ENCODE data around the gene APLF. TPM values are rescaled to one million over a fixed set of nuclear protein-coding genes. Genes with fewer than 3 reads are reported as not detected.
A peak's percentile ranks its signal among the peaks of the same experiment; 100 is the strongest.

Gene APLF
- total RNA-seq, 2 experiments from 2014 or later, result 6.1 to 7.6 TPM

DNA sequence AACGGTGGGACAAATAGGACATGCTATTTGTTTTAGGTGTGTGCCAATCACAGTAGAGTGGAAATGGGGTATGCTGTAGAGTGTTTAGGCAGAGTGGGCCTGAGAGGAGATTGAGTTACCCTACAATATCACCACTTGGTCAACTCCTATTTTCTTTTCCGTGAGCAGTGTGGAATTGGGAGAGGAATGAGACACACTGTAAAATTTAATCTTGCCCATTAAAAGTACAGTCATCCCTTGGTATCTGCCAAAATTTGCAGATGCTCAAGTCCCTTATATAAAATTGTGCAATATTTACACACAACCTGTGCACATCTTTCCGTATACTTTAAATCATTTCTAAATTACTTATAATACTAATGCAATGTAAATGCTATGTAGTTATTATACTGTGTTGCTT lies 12.7 kb upstream of the APLF start:
- Histone ChIP-seq H3K36me3 (ENCODE audit: insufficient read depth, low read length) (no peaks in the 10 kb centered on the region), H2AFZ (ENCODE audit: low read length) (peak overlapping the region; percentile 90; the same call in 1 of the 2 replicates), H3K4me3 (ENCODE audit: low read depth, low read length, poor library complexity, severe bottlenecking) (no peak overlapping the region), H3K9me2 (ENCODE audit: insufficient read depth, low read length) (no peaks in the 10 kb centered on the region), H4K20me1 (ENCODE audit: insufficient read depth, low read length) (no peaks in the 10 kb centered on the region), H3K79me2 (ENCODE audit: insufficient read depth, low read depth, low read length) (no peaks in the 10 kb centered on the region), H3K4me1 (ENCODE audit: insufficient read depth, low read length, poor library complexity, severe bottlenecking) (peaks cover 8% of the 10 kb centered on the region), H3K9me3 (ENCODE audit: low read length) (no peaks in the 10 kb centered on the region), H3K27ac (ENCODE audit: low read depth, low read length, poor library complexity, severe bottlenecking) (no peak overlapping the region), H3K4me2 (ENCODE audit: low read length) (no peak overlapping the region)
- no peak for DNase-seq (ENCODE audit: low spot score)
- CTCF ChIA-PET (ENCODE audit: unreplicated experiment), result no interaction called here
- intact Hi-C loops (cut with micrococcal nuclease; ENCODE audit: unreplicated experiment), result no loop called here
- no TSS peak for BruUV-seq (replicated peaks)
- no peak for TF ChIP-seq EZH2phosphoT487 (IDR thresholded peaks at IDR 0.05; ENCODE audit: borderline replicate concordance, low read depth, low read length)
- TF ChIP-seq, protein P1, sequence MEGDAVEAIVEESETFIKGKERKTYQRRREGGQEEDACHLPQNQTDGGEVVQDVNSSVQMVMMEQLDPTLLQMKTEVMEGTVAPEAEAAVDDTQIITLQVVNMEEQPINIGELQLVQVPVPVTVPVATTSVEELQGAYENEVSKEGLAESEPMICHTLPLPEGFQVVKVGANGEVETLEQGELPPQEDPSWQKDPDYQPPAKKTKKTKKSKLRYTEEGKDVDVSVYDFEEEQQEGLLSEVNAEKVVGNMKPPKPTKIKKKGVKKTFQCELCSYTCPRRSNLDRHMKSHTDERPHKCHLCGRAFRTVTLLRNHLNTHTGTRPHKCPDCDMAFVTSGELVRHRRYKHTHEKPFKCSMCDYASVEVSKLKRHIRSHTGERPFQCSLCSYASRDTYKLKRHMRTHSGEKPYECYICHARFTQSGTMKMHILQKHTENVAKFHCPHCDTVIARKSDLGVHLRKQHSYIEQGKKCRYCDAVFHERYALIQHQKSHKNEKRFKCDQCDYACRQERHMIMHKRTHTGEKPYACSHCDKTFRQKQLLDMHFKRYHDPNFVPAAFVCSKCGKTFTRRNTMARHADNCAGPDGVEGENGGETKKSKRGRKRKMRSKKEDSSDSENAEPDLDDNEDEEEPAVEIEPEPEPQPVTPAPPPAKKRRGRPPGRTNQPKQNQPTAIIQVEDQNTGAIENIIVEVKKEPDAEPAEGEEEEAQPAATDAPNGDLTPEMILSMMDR (conservative IDR thresholded peaks at IDR 0.05; ENCODE audit: low read length), result no peak
- POLR2A ChIA-PET, result no interaction called here

DNA sequence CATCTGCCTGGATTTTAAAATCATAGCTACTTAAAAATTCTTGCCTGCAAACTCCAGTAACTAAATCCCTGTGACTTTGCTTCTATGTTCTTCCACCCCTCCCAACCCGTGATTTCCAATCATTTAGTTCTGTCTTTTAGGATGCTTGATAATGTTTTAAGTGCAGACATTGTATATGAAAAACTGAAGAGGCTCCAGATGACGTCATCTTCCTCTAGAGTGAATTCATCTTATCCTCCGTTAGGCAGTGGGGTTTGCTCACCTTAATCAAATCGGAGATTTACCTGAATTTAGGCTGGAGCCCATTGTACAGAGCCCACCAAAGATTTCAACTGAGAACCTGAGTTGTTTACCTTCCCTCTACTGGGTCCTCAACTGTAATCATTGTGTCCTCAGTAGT lies 11.2 kb upstream of the APLF start:
- DNase-seq (ENCODE audit: low spot score), result no peak
- H3K9me2 ChIP-seq (ENCODE audit: insufficient read depth, low read length), result no peaks in the 10 kb centered on the region
- BruUV-seq (replicated peaks), result no TSS peak
- H3K4me3 ChIP-seq (ENCODE audit: low read depth, low read length, poor library complexity, severe bottlenecking), result no peak overlapping the region
- ChIA-PET POLR2A (interaction anchor here (0.6 to 1.4 kb wide), 2 partner anchors 11 to 248 kb away, joined by 3 to 6 read pairs; partner anchors contain the start of genes APLF and FBXO48), CTCF (ENCODE audit: unreplicated experiment) (interaction anchor here (0.5 kb wide), 1 partner anchor 9 kb away, joined by 3 read pairs; no protein-coding TSS in a partner anchor)
- H3K27ac ChIP-seq (ENCODE audit: low read depth, low read length, poor library complexity, severe bottlenecking), result no peak overlapping the region
- H2AFZ ChIP-seq (ENCODE audit: low read length), result no peak overlapping the region
- intact Hi-C loops (cut with micrococcal nuclease; ENCODE audit: unreplicated experiment), result no loop called here
- peaks cover 8% of the 10 kb centered on the region for H3K4me1 ChIP-seq (ENCODE audit: insufficient read depth, low read length, poor library complexity, severe bottlenecking)
- no peaks in the 10 kb centered on the region for H3K79me2 ChIP-seq (ENCODE audit: insufficient read depth, low read depth, low read length)
- H3K4me2 ChIP-seq (ENCODE audit: low read length), result no peak overlapping the region
- no peaks in the 10 kb centered on the region for H4K20me1 ChIP-seq (ENCODE audit: insufficient read depth, low read length)
- no peaks in the 10 kb centered on the region for H3K36me3 ChIP-seq (ENCODE audit: insufficient read depth, low read length)
- H3K9me3 ChIP-seq (ENCODE audit: low read length), result no peaks in the 10 kb centered on the region
- TF ChIP-seq, protein P1 (conservative IDR thresholded peaks at IDR 0.05; ENCODE audit: low read length), result no peak
- no peak for TF ChIP-seq EZH2phosphoT487 (IDR thresholded peaks at IDR 0.05; ENCODE audit: borderline replicate concordance, low read depth, low read length)

DNA sequence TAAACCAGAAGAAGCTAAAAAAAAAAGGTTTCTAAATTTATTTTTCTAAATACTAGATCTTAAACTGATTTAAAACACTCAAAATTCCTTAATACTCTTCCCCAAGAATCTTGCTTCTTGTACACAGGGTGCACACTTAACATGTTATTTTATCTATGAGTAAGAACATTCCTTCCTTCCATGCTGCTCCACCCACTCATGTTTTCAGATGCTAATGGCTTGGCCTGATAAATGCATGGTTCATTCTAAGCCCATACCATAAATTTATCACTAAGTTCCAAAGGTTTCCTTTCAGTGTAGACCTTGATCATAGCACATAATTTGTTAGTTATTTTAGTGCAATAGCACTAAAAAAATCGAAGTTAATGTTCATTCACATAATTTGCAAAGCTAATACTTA lies 8.4 kb upstream of the APLF start:
- Histone ChIP-seq H3K9me2 (ENCODE audit: insufficient read depth, low read length) (no peaks in the 10 kb centered on the region), H3K9me3 (ENCODE audit: low read length) (no peaks in the 10 kb centered on the region), H2AFZ (ENCODE audit: low read length) (no peak overlapping the region), H3K27ac (ENCODE audit: low read depth, low read length, poor library complexity, severe bottlenecking) (no peak overlapping the region), H3K79me2 (ENCODE audit: insufficient read depth, low read depth, low read length) (no peaks in the 10 kb centered on the region), H3K4me2 (ENCODE audit: low read length) (no peak overlapping the region), H3K4me1 (ENCODE audit: insufficient read depth, low read length, poor library complexity, severe bottlenecking) (peaks cover 12% of the 10 kb centered on the region), H3K4me3 (ENCODE audit: low read depth, low read length, poor library complexity, severe bottlenecking) (no peak overlapping the region), H4K20me1 (ENCODE audit: insufficient read depth, low read length) (no peaks in the 10 kb centered on the region), H3K36me3 (ENCODE audit: insufficient read depth, low read length) (no peaks in the 10 kb centered on the region)
- TF ChIP-seq EZH2phosphoT487 (IDR thresholded peaks at IDR 0.05; ENCODE audit: borderline replicate concordance, low read depth, low read length), result no peak
- TF ChIP-seq, protein P1 (conservative IDR thresholded peaks at IDR 0.05; ENCODE audit: low read length), result no peak
- ChIA-PET CTCF (ENCODE audit: unreplicated experiment) (no interaction called here), POLR2A (interaction anchor here (0.6 kb wide), 1 partner anchor 11 kb away, joined by 3 read pairs; no protein-coding TSS in a partner anchor)
- intact Hi-C loops (cut with micrococcal nuclease; ENCODE audit: unreplicated experiment), result no loop called here
- BruUV-seq (replicated peaks), result no TSS peak
- no peak for DNase-seq (ENCODE audit: low spot score)

All from OCI-LY7 (cell line).